Trophoblast cell (in vitro differentiated cells and primary cell): ENCODE results near the gene PPP2R2D.

Experiments
- DNase-seq, 2 donors: peaks; one replicate each; pipeline ENCODE4 v3.0.0-alpha.2; 2016
- H2AFZ ChIP-seq: 2 replicates; pipeline ENCODE4 v1.6.1; 2013; ENCODE audit warnings: low read length, moderate library complexity, mild to moderate bottlenecking; ENCODE audit not compliant: insufficient read depth, poor library complexity
- H2AK5ac ChIP-seq: 2 replicates; pipeline ENCODE4 v1.6.1; 2013; ENCODE audit warnings: mild to moderate bottlenecking, low read length
- H2BK120ac ChIP-seq: 2 replicates; pipeline ENCODE4 v1.6.1; 2013; ENCODE audit warnings: low read length, mild to moderate bottlenecking, moderate library complexity; ENCODE audit not compliant: insufficient read depth, poor library complexity
- H2BK12ac ChIP-seq: 2 replicates; pipeline ENCODE4 v1.6.1; 2013; ENCODE audit warnings: mild to moderate bottlenecking, low read length, moderate library complexity
- H2BK5ac ChIP-seq: 2 replicates; pipeline ENCODE4 v1.6.1; 2013; ENCODE audit warnings: low read length, low read depth, moderate library complexity, mild to moderate bottlenecking; ENCODE audit not compliant: poor library complexity
- H3K14ac ChIP-seq: 2 replicates; pipeline ENCODE4 v1.6.1; 2013; ENCODE audit warnings: mild to moderate bottlenecking, low read length
- H3K18ac ChIP-seq: 2 replicates; pipeline ENCODE4 v1.6.1; 2013; ENCODE audit warnings: mild to moderate bottlenecking, low read length
- H3K23ac ChIP-seq: 2 replicates; pipeline ENCODE4 v1.6.1; 2013; ENCODE audit warnings: low read length
- H3K27ac ChIP-seq: 2 replicates; pipeline ENCODE4 v1.5.1; 2013; ENCODE audit warnings: low read depth, mild to moderate bottlenecking, inconsistent platforms, low read length, moderate library complexity
- H3K27me3 ChIP-seq: 2 replicates; pipeline ENCODE4 v1.6.1; 2013; ENCODE audit warnings: inconsistent platforms, mild to moderate bottlenecking, low read length, moderate library complexity; ENCODE audit not compliant: insufficient read depth
- H3K36me3 ChIP-seq, 2 experiments: 1 replicate in 1 of 2; 2 replicates in 1 of 2; pipeline ENCODE4 v1.6.1; 2013; ENCODE audit warnings: low read length in 2 of 2, mild to moderate bottlenecking in 2 of 2, moderate library complexity in 1 of 2; ENCODE audit not compliant: insufficient read depth in 2 of 2, control insufficient read depth in 1 of 2
- H3K4ac ChIP-seq: 2 replicates; pipeline ENCODE4 v1.6.1; 2013; ENCODE audit warnings: low read depth, mild to moderate bottlenecking, low read length, moderate library complexity
- H3K4me1 ChIP-seq, 2 experiments: 1 replicate in 1 of 2; 2 replicates in 1 of 2; pipeline ENCODE4 v1.6.1; 2013; ENCODE audit warnings: low read length in 2 of 2, mild to moderate bottlenecking in 2 of 2, moderate library complexity in 1 of 2; ENCODE audit not compliant: insufficient read depth in 2 of 2, control insufficient read depth in 1 of 2
- H3K4me2 ChIP-seq: 2 replicates; pipeline ENCODE4 v1.6.1; 2013; ENCODE audit warnings: inconsistent platforms, mild to moderate bottlenecking, low read length, moderate library complexity
- H3K4me3 ChIP-seq: 2 replicates; pipeline ENCODE4 v1.5.1; 2013; ENCODE audit warnings: mild to moderate bottlenecking, low read depth, low read length, inconsistent platforms
- H3K79me1 ChIP-seq: one replicate; pipeline ENCODE4 v1.6.1; 2013; ENCODE audit warnings: low read length
- H3K79me2 ChIP-seq: 2 replicates; pipeline ENCODE4 v1.6.1; 2013; ENCODE audit warnings: low read length, mild to moderate bottlenecking; ENCODE audit not compliant: control insufficient read depth, insufficient read depth, poor library complexity
- H3K9ac ChIP-seq: 2 replicates; pipeline ENCODE4 v1.6.1; 2013; ENCODE audit warnings: mild to moderate bottlenecking, low read length
- H3K9me3 ChIP-seq: 2 replicates; pipeline ENCODE4 v1.6.1; 2013; ENCODE audit warnings: low read depth, mild to moderate bottlenecking, control low read depth, inconsistent platforms, low read length; ENCODE audit not compliant: insufficient read depth
- H4K12ac ChIP-seq: 2 replicates; pipeline ENCODE4 v1.6.1; 2013; ENCODE audit warnings: low read depth, mild to moderate bottlenecking, low read length, moderate library complexity
- H4K8ac ChIP-seq: 2 replicates; pipeline ENCODE4 v1.6.1; 2013; ENCODE audit warnings: low read depth, mild to moderate bottlenecking, low read length, moderate library complexity
- H4K91ac ChIP-seq: one replicate; pipeline ENCODE4 v1.6.1; 2013; ENCODE audit warnings: low read depth, mild to moderate bottlenecking, low read length, moderate library complexity
- WGBS: extraction: QIAGEN DNeasy Blood & Tissue Kit; methylation state at CpG from one replicate; pipeline ENCODE4 v1.1.7; 2013; ENCODE audit warnings: missing lambda C conversion rate; ENCODE audit not compliant: insufficient read length, insufficient coverage; ENCODE audit errors: extremely low coverage; 5-methylcytosine and 5-hydroxymethylcytosine counted together

PPP2R2D gene

GRCh38 chr10:131943021-131943814 is 42.4 kb downstream of the PPP2R2D start:
- no peak overlapping the region for H3K18ac ChIP-seq
- no peak overlapping the region for H3K4ac ChIP-seq
- no peak overlapping the region for H3K14ac ChIP-seq
- no peaks in the 10 kb centered on the region for H3K27me3 ChIP-seq
- no peak overlapping the region for H3K23ac ChIP-seq
- H4K8ac ChIP-seq, result no peak overlapping the region
- no peak overlapping the region for H3K4me2 ChIP-seq
- peaks cover 3 to 7% of the 10 kb centered on the region in 2 experiments for H3K4me1 ChIP-seq
- WGBS, result no CpG with 5 or more reads among the region's 11 CpGs
- H3K27ac ChIP-seq, result no peak overlapping the region
- H3K4me3 ChIP-seq, result no peak overlapping the region
- no peak overlapping the region for H2AK5ac ChIP-seq
- no peaks in the 10 kb centered on the region for H3K79me1 ChIP-seq
- H3K36me3 ChIP-seq, result peaks cover 53 to 58% of the 10 kb centered on the region in 2 experiments
- H2AFZ ChIP-seq, result no peak overlapping the region
- H2BK12ac ChIP-seq, result no peak overlapping the region
- no peak overlapping the region for H2BK5ac ChIP-seq
- no peak overlapping the region for H2BK120ac ChIP-seq
- H4K12ac ChIP-seq, result no peak overlapping the region
- no peaks in the 10 kb centered on the region for H3K79me2 ChIP-seq
- H3K9me3 ChIP-seq, result no peaks in the 10 kb centered on the region
- H3K9ac ChIP-seq, result no peak overlapping the region
- H4K91ac ChIP-seq, result no peak overlapping the region
- no peak for DNase-seq

GRCh38 chr10:131944412-131944811 is 43.6 kb downstream of the PPP2R2D start:
- Histone ChIP-seq H3K4ac (no peak overlapping the region), H4K12ac (no peak overlapping the region), H3K27ac (no peak overlapping the region), H3K4me2 (no peak overlapping the region), H3K9me3 (peaks cover 3% of the 10 kb centered on the region), H4K91ac (no peak overlapping the region), H3K14ac (no peak overlapping the region), H3K18ac (no peak overlapping the region), H3K9ac (no peak overlapping the region), H2AFZ (no peak overlapping the region), H4K8ac (no peak overlapping the region), H3K4me1 (peaks cover 3 to 7% of the 10 kb centered on the region in 2 experiments), H3K4me3 (no peak overlapping the region), H2AK5ac (no peak overlapping the region), H3K27me3 (no peaks in the 10 kb centered on the region), H3K23ac (no peak overlapping the region), H2BK120ac (no peak overlapping the region), H3K79me2 (no peaks in the 10 kb centered on the region), H2BK5ac (no peak overlapping the region), H3K36me3 (peaks cover 57 to 62% of the 10 kb centered on the region in 2 experiments), H3K79me1 (no peaks in the 10 kb centered on the region), H2BK12ac (no peak overlapping the region)
- DNase-seq, result no peak
- no CpG with 5 or more reads among the region's 4 CpGs for WGBS

GRCh38 chr10:131944976-131945695 is 44.3 kb downstream of the PPP2R2D start:
- no peaks in the 10 kb centered on the region for H3K79me1 ChIP-seq
- H3K36me3 ChIP-seq, result peaks cover 56 to 64% of the 10 kb centered on the region in 2 experiments
- H3K27ac ChIP-seq, result no peak overlapping the region
- no peak overlapping the region for H2BK5ac ChIP-seq
- no CpG with 5 or more reads among the region's 28 CpGs for WGBS
- H3K4me3 ChIP-seq, result no peak overlapping the region
- H4K91ac ChIP-seq, result no peak overlapping the region
- H3K4ac ChIP-seq, result no peak overlapping the region
- no peak overlapping the region for H4K12ac ChIP-seq
- no peak overlapping the region for H3K18ac ChIP-seq
- H2AFZ ChIP-seq, result no peak overlapping the region
- H3K23ac ChIP-seq, result no peak overlapping the region
- H3K4me1 ChIP-seq, result peaks cover 3 to 7% of the 10 kb centered on the region in 2 experiments
- H3K4me2 ChIP-seq, result no peak overlapping the region
- H3K79me2 ChIP-seq, result no peaks in the 10 kb centered on the region
- H3K9ac ChIP-seq, result no peak overlapping the region
- H3K9me3 ChIP-seq, result peaks cover 3% of the 10 kb centered on the region
- H3K27me3 ChIP-seq, result no peaks in the 10 kb centered on the region
- no peak overlapping the region for H2AK5ac ChIP-seq
- no peak overlapping the region for H4K8ac ChIP-seq
- no peak for DNase-seq
- no peak overlapping the region for H2BK120ac ChIP-seq
- no peak overlapping the region for H2BK12ac ChIP-seq
- H3K14ac ChIP-seq, result no peak overlapping the region

GRCh38 chr10:131946321-131946751 is 45.5 kb downstream of the PPP2R2D start:
- WGBS, result no CpG with 5 or more reads among the region's 14 CpGs
- Histone ChIP-seq H3K4me1 (peaks cover 3 to 7% of the 10 kb centered on the region in 2 experiments), H2BK5ac (no peak overlapping the region), H4K8ac (no peak overlapping the region), H3K9me3 (peaks cover 3% of the 10 kb centered on the region), H2AK5ac (no peak overlapping the region), H3K27me3 (no peaks in the 10 kb centered on the region), H3K79me2 (no peaks in the 10 kb centered on the region), H4K12ac (no peak overlapping the region), H3K14ac (no peak overlapping the region), H3K4ac (no peak overlapping the region), H4K91ac (no peak overlapping the region), H2BK120ac (no peak overlapping the region), H3K27ac (no peak overlapping the region), H2AFZ (no peak overlapping the region), H3K79me1 (no peaks in the 10 kb centered on the region), H3K23ac (no peak overlapping the region), H3K9ac (no peak overlapping the region), H3K18ac (no peak overlapping the region), H2BK12ac (no peak overlapping the region), H3K4me2 (no peak overlapping the region), H3K36me3 (peaks cover 56 to 65% of the 10 kb centered on the region in 2 experiments), H3K4me3 (no peak overlapping the region)
- no peak for DNase-seq
